GM19240 (cell line): Measurements from ENCODE around the gene CD8B.
A peak's percentile ranks its signal among the peaks of the same experiment; 100 is the strongest.

Experiments
- DNase-seq: peaks from one replicate; pipeline ENCODE4 v3.0.0; 2011; ENCODE audit warnings: low spot score; ENCODE audit not compliant: insufficient read length

The CD8B gene

DNA sequence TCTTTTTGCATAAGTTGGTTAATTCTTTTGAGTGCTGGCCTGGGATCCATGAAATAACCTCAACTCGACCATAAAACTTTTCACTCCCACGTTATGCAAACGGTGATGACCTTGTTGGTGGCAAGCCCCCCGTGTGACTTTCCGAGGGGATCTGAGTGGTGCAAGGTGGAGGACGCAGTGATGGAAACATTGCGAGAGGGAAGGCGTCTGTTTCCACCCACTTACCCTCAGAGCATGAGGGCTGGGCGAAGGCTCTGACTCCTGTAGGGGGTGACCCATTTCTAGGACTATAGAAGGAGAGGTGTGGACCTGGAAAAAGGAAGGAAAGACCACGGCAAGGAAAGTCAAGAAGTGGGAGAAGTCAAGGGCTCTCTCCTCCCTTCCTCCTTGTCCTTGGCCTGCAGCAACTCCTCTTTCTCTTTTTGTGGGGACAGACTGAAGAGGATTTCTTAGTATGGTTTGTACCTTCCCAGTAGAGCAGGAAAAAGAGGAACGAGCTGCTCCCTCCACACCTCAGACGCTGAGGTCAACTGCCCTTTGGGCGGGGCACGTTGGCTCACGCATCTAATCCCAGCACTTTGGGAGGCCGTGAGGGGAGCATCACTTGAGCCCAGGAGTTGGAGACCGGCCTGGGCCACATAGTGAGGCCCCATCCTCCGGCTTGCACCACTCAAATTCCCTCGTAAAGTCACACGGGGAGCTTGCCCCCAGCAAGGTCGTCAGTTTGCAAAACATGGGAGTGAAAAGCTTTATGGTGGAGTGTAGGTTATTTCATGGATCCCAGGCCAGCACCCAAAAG lies 55.4 kb downstream of the CD8B start:
- no peak for DNase-seq

- DNase-seq = no peak
Measured at GRCh38 chr2:86800856-86801567, 60.7 kb downstream of the CD8B start.

DNA sequence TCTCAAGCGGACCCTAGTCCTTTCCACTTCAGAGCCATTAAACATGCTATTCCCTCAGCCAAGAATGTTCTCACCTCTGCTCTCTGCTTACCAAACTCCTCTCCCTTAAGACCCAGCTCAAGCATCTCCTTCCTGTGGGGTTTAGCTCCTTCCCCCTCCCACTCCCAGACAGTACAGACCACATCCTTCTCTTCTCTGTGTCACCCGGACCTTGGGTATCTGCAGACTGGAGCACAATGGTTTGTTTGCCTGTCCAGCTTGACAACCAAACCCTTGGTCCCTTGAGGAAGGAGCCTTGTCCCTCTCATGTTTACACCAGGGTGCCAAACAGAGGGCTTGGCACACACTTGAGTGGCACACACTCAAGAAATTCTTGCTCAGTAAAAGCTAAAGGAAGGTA lies 66.8 kb downstream of the CD8B start:
- no peak for DNase-seq

DNA sequence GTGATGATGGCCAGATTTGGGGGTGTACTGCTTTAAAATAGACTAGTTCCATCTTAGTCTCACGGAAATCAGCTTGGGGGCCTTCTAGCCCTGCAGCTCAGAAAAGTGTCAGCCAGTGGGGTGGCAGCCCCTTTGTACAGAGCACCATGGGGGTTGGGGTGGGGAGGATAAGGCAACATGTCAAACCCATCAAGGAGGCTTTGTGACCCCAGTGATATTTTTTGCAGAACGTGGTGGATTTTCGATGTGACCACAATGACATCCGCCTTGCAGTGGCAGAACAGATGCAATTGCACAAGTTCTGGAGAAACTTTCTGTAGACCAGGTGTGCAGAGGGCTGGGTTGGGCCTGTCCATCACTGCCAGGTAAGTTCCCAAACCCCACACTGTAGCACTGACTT lies 67.9 kb downstream of the CD8B start:
- no peak for DNase-seq

- DNase-seq = no peak
Measured at GRCh38 chr2:86791573-86791972, 70.1 kb downstream of the CD8B start.

DNA sequence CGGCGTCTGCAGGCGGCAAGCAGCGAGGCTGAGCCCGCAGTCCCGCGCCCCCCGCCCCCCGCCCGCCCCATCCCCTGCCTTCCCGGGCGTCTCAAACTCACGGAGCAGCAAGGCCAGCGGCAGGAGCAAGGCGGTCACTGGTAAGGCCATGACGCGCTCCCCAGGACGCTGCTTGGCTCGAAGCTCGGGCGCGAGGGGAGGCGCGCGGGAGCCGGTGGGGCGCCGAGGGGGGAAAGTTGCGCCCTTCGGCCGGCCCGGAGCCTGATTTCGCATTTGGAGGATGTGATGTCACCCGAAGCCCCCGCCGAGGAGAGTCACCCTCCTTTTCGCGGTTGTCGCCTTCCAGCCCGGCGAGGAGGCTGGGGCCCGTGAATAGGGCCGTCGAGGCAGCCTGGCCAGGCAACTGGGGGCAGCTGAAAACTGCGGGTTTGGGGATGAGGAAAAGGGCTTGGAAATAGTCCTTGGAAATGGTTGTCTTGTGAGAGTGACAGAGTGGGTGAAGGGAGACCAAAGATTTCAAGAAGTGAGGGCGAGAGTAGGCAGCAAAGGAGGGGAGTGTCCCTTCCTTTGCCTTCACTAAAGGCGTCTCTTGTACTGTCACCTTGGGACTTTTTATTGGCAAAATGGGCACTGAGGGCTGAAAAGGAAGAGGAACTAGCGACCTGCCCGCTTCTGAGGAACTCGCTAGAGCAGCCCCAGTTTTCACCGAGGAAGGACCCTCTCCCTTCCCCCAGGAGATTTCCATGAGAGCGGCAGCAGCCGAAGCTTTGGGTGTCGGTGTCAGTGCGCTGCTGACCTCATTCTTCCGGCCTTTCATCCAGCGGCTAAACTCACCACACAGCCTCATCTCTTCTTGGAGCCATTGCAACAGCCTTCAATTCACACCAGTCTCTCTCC lies 70.8 kb downstream of the CD8B start, which contains the start of gene CD8A:
CD8A (minus strand) TSS at position 238 of the 897 bp plus-strand sequence; CDS start at position 150, 88 bp downstream.
- DNase-seq = no peak

GRCh38 chr2:86790134-86790675 lies 71.5 kb downstream of the CD8B start:
- DNase-seq = no peak

DNA sequence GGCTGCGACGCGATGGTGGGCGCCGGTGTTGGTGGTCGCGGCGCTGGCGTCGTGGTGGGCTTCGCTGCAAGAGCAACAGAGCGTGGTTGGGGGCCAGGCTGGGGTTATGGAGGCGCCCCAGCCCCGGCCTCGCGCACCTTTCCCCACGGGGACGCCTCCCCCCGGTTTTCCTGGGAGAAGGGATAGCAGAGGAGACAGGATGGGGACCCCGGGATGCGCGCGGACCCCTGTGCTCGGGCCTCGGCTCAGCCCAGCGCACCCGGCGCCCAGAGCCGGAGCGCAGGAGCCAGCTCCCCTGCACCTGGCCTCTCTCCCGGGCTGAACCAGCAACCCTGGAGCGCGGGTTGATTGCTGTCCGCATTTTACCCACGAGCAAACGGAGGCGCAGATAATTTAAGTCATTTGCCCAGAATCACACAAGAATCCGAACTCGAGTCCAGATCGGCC lies 72.0 kb downstream of the CD8B start:
- no peak for DNase-seq

- DNase-seq = no peak
Measured at GRCh38 chr2:86788881-86789686, 72.6 kb downstream of the CD8B start.

DNA sequence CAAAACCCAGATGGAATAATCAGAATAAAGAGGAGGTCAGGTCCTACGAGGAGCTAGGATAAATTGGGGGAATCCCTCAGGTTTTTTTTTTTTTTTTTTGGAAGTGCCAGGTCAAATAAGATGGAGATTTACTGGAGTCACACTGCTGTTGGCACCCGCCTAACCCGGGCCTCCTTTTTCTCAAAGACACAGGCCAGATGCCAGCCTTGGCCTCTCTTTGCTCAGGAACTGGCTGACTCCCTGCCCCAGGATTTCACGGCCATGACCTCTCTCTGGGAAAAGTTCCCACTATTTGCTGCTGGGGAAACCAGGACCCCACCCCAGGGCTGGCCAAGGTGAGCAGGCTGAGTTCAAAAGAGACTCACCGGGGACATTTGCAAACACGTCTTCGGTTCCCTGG lies 73.5 kb downstream of the CD8B start:
- no peak for DNase-seq

- no peak for DNase-seq
Measured at GRCh38 chr2:86787736-86788135, 74.0 kb downstream of the CD8B start.

GRCh38 chr2:86786001-86786536 lies 75.6 kb downstream of the CD8B start:
- no peak for DNase-seq

- no peak for DNase-seq
Measured at GRCh38 chr2:86785456-86785855, 76.2 kb downstream of the CD8B start.

GRCh38 chr2:86783615-86784339 lies 77.9 kb downstream of the CD8B start:
- DNase-seq = peak; percentile 71

- DNase-seq = no peak
Measured at GRCh38 chr2:86782748-86783147, 78.9 kb downstream of the CD8B start.

DNA sequence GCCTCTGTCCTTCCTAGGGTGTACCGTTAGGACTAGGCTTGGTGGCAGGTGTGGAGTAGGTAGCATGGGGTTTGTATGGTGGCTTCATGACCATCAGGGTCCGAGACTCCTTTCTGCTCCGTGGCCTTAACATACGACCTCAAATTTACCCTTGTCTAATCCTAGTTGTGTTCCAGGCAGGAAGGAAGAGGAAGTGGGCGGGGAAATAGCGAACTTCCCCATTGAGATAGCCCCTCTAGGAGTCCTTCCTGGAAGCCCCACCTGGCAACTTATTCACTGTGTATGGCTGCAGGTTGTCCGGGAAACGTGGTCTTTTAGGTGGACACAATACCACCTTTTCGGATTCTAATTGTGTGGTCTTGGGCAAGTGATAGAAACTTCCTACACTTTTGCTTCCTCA lies 80.3 kb downstream of the CD8B start:
- no peak for DNase-seq

DNA sequence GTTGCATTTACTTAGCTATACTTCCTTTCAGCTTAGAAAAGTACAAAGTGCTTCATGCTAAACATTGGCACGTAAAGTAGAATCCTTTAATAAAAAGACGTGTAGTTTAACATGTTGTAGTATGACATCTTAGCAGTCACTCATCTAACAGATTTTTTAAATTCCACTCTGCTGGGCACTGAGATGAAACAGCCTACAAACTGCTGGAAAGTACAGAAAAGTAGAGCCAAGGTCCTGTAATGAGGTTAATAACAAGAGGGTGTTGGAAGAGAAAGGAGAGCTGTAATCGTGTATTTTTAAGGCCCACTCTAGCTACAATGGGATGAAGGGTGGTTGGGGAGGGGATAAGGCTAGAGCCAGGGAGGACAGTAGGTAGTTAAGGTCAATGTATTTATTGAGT lies 81.7 kb downstream of the CD8B start:
- no peak for DNase-seq

- no peak for DNase-seq
Measured at GRCh38 chr2:86778957-86779356, 82.7 kb downstream of the CD8B start.

DNA sequence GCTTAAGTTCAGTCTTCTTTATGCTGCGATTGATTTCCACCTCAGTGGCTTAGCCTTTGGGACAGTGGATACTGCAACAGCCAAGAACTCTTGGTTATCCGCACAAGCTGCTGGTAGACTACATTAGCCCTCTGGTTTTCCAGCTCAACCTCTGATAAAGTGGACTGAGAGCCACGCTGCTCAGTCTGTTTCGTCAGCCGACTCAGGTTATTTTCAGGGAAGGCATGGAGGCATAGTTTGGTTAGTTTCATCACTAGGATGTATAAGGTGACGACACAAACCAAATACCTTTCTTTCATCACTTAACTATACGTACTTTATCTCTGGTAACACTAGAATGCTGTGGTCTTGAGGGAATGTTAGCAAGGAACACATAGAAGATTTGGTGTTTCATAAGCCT lies 85.2 kb downstream of the CD8B start:
- DNase-seq = no peak

DNA sequence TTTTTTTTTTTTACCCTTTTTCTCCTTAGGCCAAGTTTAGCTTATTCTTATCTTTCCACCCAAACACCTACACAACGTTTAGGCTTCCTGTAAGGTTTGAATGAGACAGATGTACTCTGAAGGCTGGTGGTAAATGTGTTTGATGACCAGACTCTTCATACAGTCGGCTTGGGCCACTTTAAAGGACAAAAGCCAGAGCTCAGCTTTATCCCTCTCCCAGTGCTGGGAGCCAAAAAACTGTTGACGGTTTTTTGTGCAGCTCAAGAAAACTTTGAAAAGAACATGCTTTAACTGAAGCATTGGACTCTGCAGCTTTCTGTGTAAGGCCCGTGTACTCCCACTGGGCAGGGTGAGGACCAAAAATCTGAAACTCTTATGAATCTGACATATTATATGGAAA lies 86.3 kb downstream of the CD8B start:
- no peak for DNase-seq
